ENCODE data around the gene LPAR2. TPM values are rescaled to one million over a fixed set of nuclear protein-coding genes. Genes with fewer than 3 reads are reported as not detected.
"Not testable (repeated sequence)": the region's sequence is repeated elsewhere in the genome, so short reads cannot be mapped to it uniquely, and the experiment has no call there.

The LPAR2 gene
- total RNA-seq, 2 donors from 2014 or later = 35.4 to 122 TPM

GRCh38 chr19:19623383-19623782 lies 4.6 kb downstream of the LPAR2 start:
- peaks cover 18 to 23% of the 10 kb centered on the region in 2 donors for H3K36me3 Mint-ChIP-seq
- ATAC-seq = no peak
- H3K27ac Mint-ChIP-seq = peak overlapping the region; percentile 21 to 50
- H3K9me3 Mint-ChIP-seq = no peaks in the 10 kb centered on the region
- no peak for DNase-seq (ENCODE audit: low spot score in 2 of 2)

- Mint-ChIP-seq H3K27ac (peak overlapping the region in 1 of 2 donors; percentile 89), H3K36me3 (peaks cover 8 to 16% of the 10 kb centered on the region in 2 donors)
- DNase-seq (ENCODE audit: low spot score in 2 of 2) = no peak
These were observed 8.2 kb downstream of the LPAR2 start for GRCh38 chr19:19619849-19620210.

GRCh38 chr19:19619181-19619848 lies 8.7 kb downstream of the LPAR2 start:
- ATAC-seq (no peak), DNase-seq (ENCODE audit: low spot score in 2 of 2) (no peak)
- Mint-ChIP-seq H3K36me3 (peaks cover 8 to 12% of the 10 kb centered on the region in 2 donors), H3K27ac (peak overlapping the region; percentile 89 to 97), H3K9me3 (no peaks in the 10 kb centered on the region)

More at GRCh38 chr19:19619849-19620210, 8.2 kb downstream of the LPAR2 start:
- no peak for ATAC-seq
- no peaks in the 10 kb centered on the region for H3K9me3 Mint-ChIP-seq

- peak; percentile 97 to 99 for DNase-seq (ENCODE audit: low spot score in 2 of 2)
- peak within 1 kb of the TSS; percentile 89 to 97 for H3K27ac Mint-ChIP-seq
- no peaks in the 10 kb centered on the region for H3K9me3 Mint-ChIP-seq
- peak; percentile 93 to 96 for ATAC-seq
- H3K36me3 Mint-ChIP-seq = peaks cover 8 to 9% of the 10 kb centered on the region in 2 donors
These were observed 9.6 kb downstream of the LPAR2 start, which contains the start of gene PBX4 for GRCh38 chr19:19618219-19619051. Gene PBX4, minus strand, starts transcription at chr19:19618687. Its CDS starts 58 bp downstream, at chr19:19618629.

- peak; percentile 19 to 63 for ATAC-seq
- H3K27ac Mint-ChIP-seq = peak overlapping the region; percentile 53 to 68
These were observed 12.9 kb downstream of the LPAR2 start for GRCh38 chr19:19615086-19615485.

GRCh38 chr19:19613506-19613905 lies 14.5 kb downstream of the LPAR2 start:
- Mint-ChIP-seq H3K27ac (no peak overlapping the region), H3K36me3 (peaks cover 8 to 25% of the 10 kb centered on the region in 2 donors), H3K9me3 (no peaks in the 10 kb centered on the region)
- no peak for ATAC-seq
- no peak for DNase-seq (ENCODE audit: low spot score in 2 of 2)

More at GRCh38 chr19:19615086-19615485, 12.9 kb downstream of the LPAR2 start:
- DNase-seq (ENCODE audit: low spot score in 2 of 2) = no peak
- peaks cover 8 to 15% of the 10 kb centered on the region in 2 donors for H3K36me3 Mint-ChIP-seq
- no peaks in the 10 kb centered on the region for H3K9me3 Mint-ChIP-seq

DNA sequence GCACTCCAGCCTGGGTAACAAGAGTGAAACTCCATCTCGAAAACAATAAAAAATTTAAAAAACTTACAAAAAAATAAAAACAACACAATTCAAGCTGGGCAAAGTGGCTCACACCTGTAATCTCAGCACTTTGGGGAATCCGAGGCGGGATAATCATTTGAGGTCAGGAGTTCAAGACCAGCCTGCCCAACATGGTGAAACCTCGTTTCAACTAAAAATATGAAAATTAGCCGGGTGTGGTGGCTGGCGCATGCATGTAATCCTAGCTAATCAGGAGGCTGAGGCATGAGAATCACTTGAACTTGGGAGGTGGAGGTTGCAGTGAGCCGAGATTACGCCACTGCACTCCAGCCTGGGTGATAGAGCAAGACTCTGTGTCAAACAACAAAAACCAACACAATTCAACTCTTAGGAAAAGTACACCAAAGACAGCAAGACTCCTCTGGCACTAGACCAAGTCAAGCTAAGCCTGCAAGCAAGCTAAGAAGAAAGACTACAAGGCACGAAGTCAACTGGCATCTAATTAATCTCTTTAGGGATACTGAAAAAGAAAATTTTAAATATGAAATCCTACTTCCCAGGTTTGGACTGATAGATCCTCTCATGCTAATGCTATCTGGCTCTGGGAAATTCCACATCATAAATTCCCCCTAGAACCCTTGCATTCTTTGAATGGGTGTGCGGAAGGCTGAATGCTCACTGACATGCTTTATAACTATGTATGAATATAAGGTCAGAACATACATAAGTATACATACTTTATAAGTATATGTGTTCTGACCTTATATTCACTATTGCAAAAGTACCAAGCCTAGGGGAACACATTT lies 17.4 kb downstream of the LPAR2 start:
- ATAC-seq (no peak), DNase-seq (ENCODE audit: low spot score in 2 of 2) (no peak)
- peaks cover 0 to 27% of the 10 kb centered on the region in 2 donors for H3K36me3 Mint-ChIP-seq
- no peak overlapping the region for H3K27ac Mint-ChIP-seq
- H3K9me3 Mint-ChIP-seq = no peaks in the 10 kb centered on the region

- not testable (repeated sequence) for DNase-seq (ENCODE audit: low spot score in 2 of 2); ATAC-seq; H3K9me3 Mint-ChIP-seq
- Mint-ChIP-seq H3K36me3 (peaks cover 1 to 27% of the 10 kb centered on the region in 2 donors), H3K27ac (peak overlapping the region; percentile 78 to 95)
These were observed 21.3 kb downstream of the LPAR2 start for GRCh38 chr19:19606686-19607085.

GRCh38 chr19:19606021-19606420 lies 22.0 kb downstream of the LPAR2 start:
- DNase-seq (ENCODE audit: low spot score in 2 of 2) (no peak), ATAC-seq (peak; percentile 86 to 88)
- Mint-ChIP-seq H3K9me3 (peaks cover 7% of the 10 kb centered on the region in 2 donors), H3K27ac (peak overlapping the region; percentile 78 to 95), H3K36me3 (peaks cover 8 to 34% of the 10 kb centered on the region in 2 donors)

DNA sequence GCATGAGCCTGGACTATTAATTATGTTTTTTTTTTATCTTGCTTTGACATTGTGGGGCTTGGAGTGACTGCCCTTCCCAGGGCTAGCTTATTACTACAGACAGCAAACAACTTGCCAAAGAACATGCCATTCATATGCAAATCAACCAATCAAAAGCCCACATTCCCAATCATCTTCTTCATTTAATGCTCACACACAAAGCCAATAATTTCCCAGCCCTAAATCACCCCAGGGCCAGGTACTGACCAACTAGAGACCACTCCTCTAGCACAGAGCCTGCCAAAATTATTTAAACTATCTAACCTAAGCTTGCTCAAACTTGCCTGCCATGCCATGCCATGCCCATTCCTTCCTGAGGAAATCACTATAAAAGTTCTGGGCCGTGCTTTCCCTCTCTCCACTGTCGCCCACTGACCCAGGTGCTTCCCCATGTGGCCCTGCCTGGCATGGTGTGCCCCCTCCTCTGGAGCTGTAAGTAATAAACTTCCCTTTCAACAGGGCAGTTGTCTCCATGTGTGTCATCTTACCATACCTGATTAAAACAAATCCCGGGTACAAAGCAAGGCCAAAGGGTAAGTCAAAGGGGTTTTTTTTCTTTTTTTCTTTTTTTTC lies 25.2 kb downstream of the LPAR2 start:
- DNase-seq (ENCODE audit: low spot score in 2 of 2) (no peak), ATAC-seq (no peak)
- Mint-ChIP-seq H3K27ac (peak overlapping the region in 1 of 2 donors; percentile 100), H3K9me3 (peaks cover 10% of the 10 kb centered on the region in 2 donors), H3K36me3 (peaks cover 11 to 24% of the 10 kb centered on the region in 2 donors)

GRCh38 chr19:19602136-19602712 lies 25.8 kb downstream of the LPAR2 start:
- H3K27ac Mint-ChIP-seq = peak overlapping the region; percentile 60 to 100
- no peak for ATAC-seq
- peaks cover 16 to 29% of the 10 kb centered on the region in 2 donors for H3K36me3 Mint-ChIP-seq
- peaks cover 10% of the 10 kb centered on the region in 2 donors for H3K9me3 Mint-ChIP-seq
- no peak for DNase-seq (ENCODE audit: low spot score in 2 of 2)

DNA sequence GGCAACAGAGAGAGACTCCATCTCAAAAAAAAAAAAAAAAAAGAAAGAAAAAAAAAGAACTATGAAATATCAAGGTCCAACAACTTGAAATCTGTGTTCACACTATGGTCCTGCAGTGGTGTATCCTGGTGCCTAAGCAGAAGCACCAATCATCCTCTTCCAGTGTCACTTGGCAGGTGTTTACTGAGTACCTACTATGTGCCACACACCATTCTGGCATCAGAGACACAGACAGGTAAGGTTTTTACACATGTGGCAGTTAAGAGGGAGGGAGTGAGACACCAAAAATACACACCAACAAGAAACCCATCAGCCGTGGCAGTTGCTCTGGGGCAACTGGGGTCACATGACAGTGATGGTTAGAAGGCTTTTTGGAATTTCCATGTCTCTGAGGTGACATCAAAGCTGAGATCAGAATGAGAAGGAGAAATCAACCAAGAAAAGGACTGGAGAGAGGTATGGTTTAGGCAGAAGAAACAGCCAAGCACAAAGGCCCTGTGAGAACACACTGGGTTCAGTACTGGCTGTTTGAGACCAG lies 27.2 kb downstream of the LPAR2 start:
- ATAC-seq (no peak), DNase-seq (ENCODE audit: low spot score in 2 of 2) (no peak)
- Mint-ChIP-seq H3K36me3 (peaks cover 17 to 30% of the 10 kb centered on the region in 2 donors), H3K9me3 (peaks cover 10% of the 10 kb centered on the region in 2 donors), H3K27ac (peak overlapping the region; percentile 60 to 100)

GRCh38 chr19:19598728-19599451 lies 29.1 kb downstream of the LPAR2 start:
- Mint-ChIP-seq H3K36me3 (peaks cover 17 to 37% of the 10 kb centered on the region in 2 donors), H3K27ac (peak overlapping the region; percentile 100)
- not testable (repeated sequence) for H3K9me3 Mint-ChIP-seq
- ATAC-seq (peak; percentile 59 to 68), DNase-seq (ENCODE audit: low spot score in 2 of 2) (peak; percentile 56 to 77)

- peak overlapping the region; percentile 100 for H3K27ac Mint-ChIP-seq
- ATAC-seq (peak; percentile 78 to 81), DNase-seq (ENCODE audit: low spot score in 2 of 2) (peak; percentile 58 to 76)
- H3K36me3 Mint-ChIP-seq = peaks cover 17 to 36% of the 10 kb centered on the region in 2 donors
- peaks cover 10% of the 10 kb centered on the region in 2 donors for H3K9me3 Mint-ChIP-seq
These were observed 30.2 kb downstream of the LPAR2 start for GRCh38 chr19:19597809-19598306.
